Upper lobe of right lung (tissue), 1 donor: ENCODE data around the gene FGD5. TPM values are rescaled to one million over a fixed set of nuclear protein-coding genes. Genes with fewer than 3 reads are reported as not detected.

Experiments
- ATAC-seq: fragments of 200-7000 bp; cut with Tn5 transposase; one replicate; pipeline ENCODE4 v1.9.1; 2020; ENCODE audit warnings: mild to moderate bottlenecking, moderate library complexity
- DNase-seq: peaks from one replicate; pipeline ENCODE4 v3.0.0-alpha.2; 2020
- H3K27ac ChIP-seq: fragments of 200-600 bp; one replicate; pipeline ENCODE4 v1.8.0; 2022
- H3K27me3 ChIP-seq: fragments of 200-600 bp; one replicate; pipeline ENCODE4 v1.8.0; 2022; ENCODE audit warnings: mild to moderate bottlenecking
- H3K36me3 ChIP-seq: fragments of 200-600 bp; one replicate; pipeline ENCODE4 v1.8.0; 2022
- H3K4me1 ChIP-seq: fragments of 200-600 bp; one replicate; pipeline ENCODE4 v1.8.0; 2022
- H3K4me3 ChIP-seq: fragments of 200-600 bp; one replicate; pipeline ENCODE4 v1.8.0; 2022; ENCODE audit warnings: mild to moderate bottlenecking
- H3K9me3 ChIP-seq: fragments of 200-600 bp; one replicate; pipeline ENCODE4 v1.8.0; 2022
- CTCF ChIP-seq: fragments of 200-600 bp; IDR thresholded peaks from one replicate; pipeline ENCODE4 v1.8.0; 2022; ENCODE audit warnings: antibody characterized with exemption
- intact Hi-C: fragments of 100-400 bp; cut with DNase I; formaldehyde crosslinking; loops from one replicate; pipeline ENCODE4 v1.11.0; 2022
- total RNA-seq: library from RNA; stranded (reverse); fragmentation: NEBNext Ultra II Directional; extraction: Animal tissue kit (Norgen Biotek cat#: 25700); gene quantifications from one replicate; pipeline ENCODE4 v1.2.1, GENCODE V29; 2021
- donor health status: DM: no; HTN: yes; CAD: no; lungs with severe emphysema.

Gene FGD5
- total RNA-seq, 1 donor from 2014 or later = 84.2 TPM

GRCh38 chr3:14837878-14838258 is 19.1 kb downstream of the FGD5 start:
- no peak for DNase-seq
- Histone ChIP-seq H3K9me3 (no peaks in the 10 kb centered on the region), H3K27ac (no peak overlapping the region), H3K27me3 (no peaks in the 10 kb centered on the region), H3K4me3 (no peak overlapping the region), H3K4me1 (peaks cover 41% of the 10 kb centered on the region), H3K36me3 (no peaks in the 10 kb centered on the region)
- intact Hi-C loops = no loop called here
- TF ChIP-seq CTCF = no peak
- ATAC-seq = peak; percentile 72

- H3K27ac ChIP-seq = no peak overlapping the region
- H3K9me3 ChIP-seq = no peaks in the 10 kb centered on the region
- H3K4me1 ChIP-seq = peaks cover 38% of the 10 kb centered on the region
These were observed 20.5 kb downstream of the FGD5 start for GRCh38 chr3:14839236-14839635.

GRCh38 chr3:14841836-14842235 is 23.1 kb downstream of the FGD5 start:
- TF ChIP-seq CTCF = no peak
- Histone ChIP-seq H3K27me3 (no peaks in the 10 kb centered on the region), H3K4me1 (peaks cover 23% of the 10 kb centered on the region), H3K4me3 (no peak overlapping the region), H3K36me3 (no peaks in the 10 kb centered on the region), H3K9me3 (no peaks in the 10 kb centered on the region), H3K27ac (no peak overlapping the region)
- intact Hi-C loops = no loop called here
- ATAC-seq (no peak), DNase-seq (no peak)

More at GRCh38 chr3:14839236-14839635, 20.5 kb downstream of the FGD5 start:
- intact Hi-C loops = no loop called here
- ATAC-seq = no peak
- TF ChIP-seq CTCF = no peak
- DNase-seq = no peak
- Histone ChIP-seq H3K4me3 (no peak overlapping the region), H3K27me3 (no peaks in the 10 kb centered on the region), H3K36me3 (no peaks in the 10 kb centered on the region)

- DNase-seq (no peak), ATAC-seq (no peak)
- Histone ChIP-seq H3K36me3 (no peaks in the 10 kb centered on the region), H3K4me3 (no peak overlapping the region), H3K9me3 (no peaks in the 10 kb centered on the region), H3K4me1 (peaks cover 21% of the 10 kb centered on the region), H3K27ac (no peak overlapping the region), H3K27me3 (no peaks in the 10 kb centered on the region)
- intact Hi-C loops = no loop called here
- TF ChIP-seq CTCF = no peak
These were observed 23.5 kb downstream of the FGD5 start for GRCh38 chr3:14842277-14842676.

- Histone ChIP-seq H3K27me3 (no peaks in the 10 kb centered on the region), H3K9me3 (no peaks in the 10 kb centered on the region), H3K36me3 (no peaks in the 10 kb centered on the region), H3K27ac (no peak overlapping the region), H3K4me1 (peaks cover 19% of the 10 kb centered on the region), H3K4me3 (no peak overlapping the region)
- intact Hi-C loops = no loop called here
- DNase-seq (no peak), ATAC-seq (no peak)
- TF ChIP-seq CTCF = no peak
These were observed 24.6 kb downstream of the FGD5 start for GRCh38 chr3:14843321-14843720.
